Astrocyte (in vitro differentiated cells and primary cell): ENCODE data around the gene MSH5. TPM values are rescaled to one million over a fixed set of nuclear protein-coding genes. Genes with fewer than 3 reads are reported as not detected.

ENCODE experiments used
- DNase-seq: peaks from one replicate; pipeline ENCODE4 v3.0.0-alpha.2; 2010; ENCODE audit warnings: low read depth
- FAIRE-seq: peaks from 2 replicates; lab custom pipeline; 2011; peaks lifted over from hg19 to GRCh38; lab: Jason Lieb, UNC
- H2AFZ ChIP-seq: 2 replicates; pipeline ENCODE4 v1.6.0; 2012; ENCODE audit warnings: low read depth, low read length, inconsistent platforms
- H3K27ac ChIP-seq: 2 replicates; pipeline ENCODE4 v1.5.1; 2011; ENCODE audit warnings: low read depth, low read length, inconsistent platforms
- H3K27me3 ChIP-seq: 2 replicates; pipeline ENCODE4 v1.6.0; 2011; ENCODE audit warnings: low read length, inconsistent platforms; ENCODE audit not compliant: insufficient read depth
- H3K36me3 ChIP-seq: 2 replicates; pipeline ENCODE4 v1.5.1; 2011; ENCODE audit warnings: low read length, inconsistent platforms; ENCODE audit not compliant: insufficient read depth
- H3K4me1 ChIP-seq: 2 replicates; pipeline ENCODE4 v1.5.1; 2011; ENCODE audit warnings: low read length, inconsistent platforms; ENCODE audit not compliant: insufficient read depth
- H3K4me2 ChIP-seq: 2 replicates; pipeline ENCODE4 v1.6.0; 2012; ENCODE audit warnings: low read length, inconsistent platforms
- H3K4me3 ChIP-seq: 2 replicates; pipeline ENCODE4 v1.5.1; 2011; ENCODE audit warnings: low read depth, mild to moderate bottlenecking, low read length, inconsistent platforms; ENCODE audit not compliant: insufficient read depth
- H3K79me2 ChIP-seq: 2 replicates; pipeline ENCODE4 v1.6.0; 2012; ENCODE audit warnings: mild to moderate bottlenecking, low read length, inconsistent platforms; ENCODE audit not compliant: insufficient read depth
- H3K9ac ChIP-seq: 2 replicates; pipeline ENCODE4 v1.6.0; 2012; ENCODE audit warnings: mild to moderate bottlenecking, low read length, inconsistent platforms
- H3K9me3 ChIP-seq: 2 replicates; pipeline ENCODE4 v1.5.1; 2012; ENCODE audit warnings: low read depth, mild to moderate bottlenecking, low read length, inconsistent platforms; ENCODE audit not compliant: insufficient read depth
- H4K20me1 ChIP-seq: 2 replicates; pipeline ENCODE4 v1.6.0; 2012; ENCODE audit warnings: low read length, inconsistent platforms; ENCODE audit not compliant: insufficient read depth
- H3K27ac Mint-ChIP-seq: one replicate; pipeline ENCODE4 v1.8.0; 2021; ENCODE audit warnings: mild to moderate bottlenecking, mixed read lengths; ENCODE audit not compliant: unreplicated experiment
- H3K27me3 Mint-ChIP-seq: one replicate; pipeline ENCODE4 v1.8.0; 2021; ENCODE audit warnings: low read depth, mixed read lengths; ENCODE audit not compliant: unreplicated experiment
- H3K36me3 Mint-ChIP-seq: one replicate; pipeline ENCODE4 v1.8.0; 2021; ENCODE audit warnings: low read depth, mixed read lengths; ENCODE audit not compliant: unreplicated experiment
- H3K4me1 Mint-ChIP-seq: one replicate; pipeline ENCODE4 v1.8.0; 2021; ENCODE audit warnings: low read depth, mixed read lengths; ENCODE audit not compliant: unreplicated experiment
- H3K4me3 Mint-ChIP-seq: one replicate; pipeline ENCODE4 v1.8.0; 2021; ENCODE audit warnings: mild to moderate bottlenecking, moderate library complexity, mixed read lengths; ENCODE audit not compliant: unreplicated experiment
- H3K9me3 Mint-ChIP-seq: one replicate; pipeline ENCODE4 v1.8.0; 2021; ENCODE audit warnings: mild to moderate bottlenecking, mixed read lengths; ENCODE audit not compliant: unreplicated experiment
- CTCF ChIP-seq: IDR thresholded peaks from 2 replicates; pipeline ENCODE4 v1.5.1; 2011; ENCODE audit warnings: low read depth, mild to moderate bottlenecking, inconsistent platforms, low read length, moderate library complexity; ENCODE audit not compliant: insufficient read depth
- EZH2 ChIP-seq: IDR thresholded peaks from 2 replicates; pipeline ENCODE4 v1.6.1; 2012; ENCODE audit warnings: mild to moderate bottlenecking, low read length, inconsistent platforms; ENCODE audit not compliant: insufficient read depth
- total RNA-seq: library from RNA; stranded (reverse); gene quantifications from 2 replicates; pipeline ENCODE4 v1.2.1, GENCODE V29; 2021

The MSH5 gene
- total RNA-seq, 1 donor from 2014 or later = 6.8 TPM

GRCh38 chr6:31711233-31711632 lies 28.6 kb upstream of the MSH5 start:
- H3K27me3 ChIP-seq = peaks cover 2% of the 10 kb centered on the region
- peaks cover 6% of the 10 kb centered on the region for H3K4me1 Mint-ChIP-seq
- peaks cover 2% of the 10 kb centered on the region for H3K36me3 Mint-ChIP-seq
- H3K27ac Mint-ChIP-seq = no peak overlapping the region
- FAIRE-seq (no peak), DNase-seq (no peak)
- H3K9me3 Mint-ChIP-seq = no peaks in the 10 kb centered on the region
- no peak overlapping the region for H3K4me2 ChIP-seq
- peaks cover 20% of the 10 kb centered on the region for H3K27me3 Mint-ChIP-seq
- no peak overlapping the region for H3K27ac ChIP-seq
- no peak overlapping the region for H3K4me3 ChIP-seq
- no peak overlapping the region for H3K4me3 Mint-ChIP-seq
- H2AFZ ChIP-seq = no peak overlapping the region
- H3K36me3 ChIP-seq = no peaks in the 10 kb centered on the region
- H3K4me1 ChIP-seq = no peaks in the 10 kb centered on the region
- H3K79me2 ChIP-seq = no peaks in the 10 kb centered on the region
- no peak overlapping the region for H3K9ac ChIP-seq
- TF ChIP-seq CTCF (no peak), EZH2 (no peak)
- no peaks in the 10 kb centered on the region for H4K20me1 ChIP-seq
- H3K9me3 ChIP-seq = no peaks in the 10 kb centered on the region

GRCh38 chr6:31712296-31712695 lies 27.5 kb upstream of the MSH5 start:
- no peak overlapping the region for H3K4me2 ChIP-seq
- H3K9me3 Mint-ChIP-seq = no peaks in the 10 kb centered on the region
- H3K36me3 Mint-ChIP-seq = peaks cover 2% of the 10 kb centered on the region
- peaks cover 2% of the 10 kb centered on the region for H3K27me3 ChIP-seq
- FAIRE-seq (no peak), DNase-seq (no peak)
- H3K79me2 ChIP-seq = no peaks in the 10 kb centered on the region
- peaks cover 6% of the 10 kb centered on the region for H3K4me1 Mint-ChIP-seq
- H3K9ac ChIP-seq = no peak overlapping the region
- H3K27me3 Mint-ChIP-seq = peaks cover 15% of the 10 kb centered on the region
- no peak overlapping the region for H3K27ac ChIP-seq
- no peak overlapping the region for H3K4me3 ChIP-seq
- H3K4me1 ChIP-seq = no peaks in the 10 kb centered on the region
- TF ChIP-seq CTCF (no peak), EZH2 (no peak)
- H2AFZ ChIP-seq = no peak overlapping the region
- H3K27ac Mint-ChIP-seq = no peak overlapping the region
- no peaks in the 10 kb centered on the region for H3K9me3 ChIP-seq
- H3K36me3 ChIP-seq = no peaks in the 10 kb centered on the region
- no peaks in the 10 kb centered on the region for H4K20me1 ChIP-seq
- no peak overlapping the region for H3K4me3 Mint-ChIP-seq

GRCh38 chr6:31713465-31713864 lies 26.3 kb upstream of the MSH5 start:
- DNase-seq (no peak), FAIRE-seq (no peak)
- no peaks in the 10 kb centered on the region for H4K20me1 ChIP-seq
- H3K4me1 Mint-ChIP-seq = peaks cover 6% of the 10 kb centered on the region
- peaks cover 2% of the 10 kb centered on the region for H3K36me3 Mint-ChIP-seq
- no peak overlapping the region for H3K9ac ChIP-seq
- H3K4me3 ChIP-seq = no peak overlapping the region
- no peak overlapping the region for H3K27ac ChIP-seq
- no peaks in the 10 kb centered on the region for H3K36me3 ChIP-seq
- no peaks in the 10 kb centered on the region for H3K9me3 ChIP-seq
- H2AFZ ChIP-seq = no peak overlapping the region
- no peak overlapping the region for H3K27ac Mint-ChIP-seq
- H3K27me3 ChIP-seq = peaks cover 2% of the 10 kb centered on the region
- TF ChIP-seq EZH2 (no peak), CTCF (no peak)
- H3K79me2 ChIP-seq = no peaks in the 10 kb centered on the region
- no peak overlapping the region for H3K4me3 Mint-ChIP-seq
- H3K9me3 Mint-ChIP-seq = peaks cover under 1% of the 10 kb centered on the region
- peaks cover 14% of the 10 kb centered on the region for H3K27me3 Mint-ChIP-seq
- H3K4me2 ChIP-seq = no peak overlapping the region
- no peaks in the 10 kb centered on the region for H3K4me1 ChIP-seq
